GM12873 (cell line): ENCODE measurements around the gene GFRA1.

ENCODE experiments used
- TF ChIP-seq, protein P1 (sequence below): IDR thresholded peaks from 2 replicates; pipeline ENCODE4 v1.5.1; 2012; ENCODE audit warnings: low read depth, mild to moderate bottlenecking, moderate library complexity, low read length, control low read depth; ENCODE audit not compliant: insufficient read depth; ENCODE audit errors: missing control alignments

The GFRA1 gene

DNA sequence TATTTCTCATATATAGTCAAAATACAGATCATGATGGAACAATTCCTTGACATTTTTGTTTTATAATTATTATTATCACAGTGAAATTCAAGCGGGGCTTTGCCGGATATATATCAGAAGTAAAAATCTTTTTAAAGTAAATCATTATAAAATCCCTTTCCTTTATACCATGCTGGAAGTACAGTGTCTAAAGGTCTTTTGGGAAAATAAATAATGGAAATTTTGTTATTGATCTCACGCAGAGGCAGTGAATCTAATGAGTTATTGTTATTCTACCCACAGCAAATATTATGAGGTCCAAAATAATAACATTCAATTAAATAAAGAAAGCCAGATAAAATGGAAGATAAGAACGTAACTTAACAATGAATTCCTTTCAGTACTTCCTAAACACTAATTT, 33.8 kb downstream of the GFRA1 start:
- TF ChIP-seq, protein P1, sequence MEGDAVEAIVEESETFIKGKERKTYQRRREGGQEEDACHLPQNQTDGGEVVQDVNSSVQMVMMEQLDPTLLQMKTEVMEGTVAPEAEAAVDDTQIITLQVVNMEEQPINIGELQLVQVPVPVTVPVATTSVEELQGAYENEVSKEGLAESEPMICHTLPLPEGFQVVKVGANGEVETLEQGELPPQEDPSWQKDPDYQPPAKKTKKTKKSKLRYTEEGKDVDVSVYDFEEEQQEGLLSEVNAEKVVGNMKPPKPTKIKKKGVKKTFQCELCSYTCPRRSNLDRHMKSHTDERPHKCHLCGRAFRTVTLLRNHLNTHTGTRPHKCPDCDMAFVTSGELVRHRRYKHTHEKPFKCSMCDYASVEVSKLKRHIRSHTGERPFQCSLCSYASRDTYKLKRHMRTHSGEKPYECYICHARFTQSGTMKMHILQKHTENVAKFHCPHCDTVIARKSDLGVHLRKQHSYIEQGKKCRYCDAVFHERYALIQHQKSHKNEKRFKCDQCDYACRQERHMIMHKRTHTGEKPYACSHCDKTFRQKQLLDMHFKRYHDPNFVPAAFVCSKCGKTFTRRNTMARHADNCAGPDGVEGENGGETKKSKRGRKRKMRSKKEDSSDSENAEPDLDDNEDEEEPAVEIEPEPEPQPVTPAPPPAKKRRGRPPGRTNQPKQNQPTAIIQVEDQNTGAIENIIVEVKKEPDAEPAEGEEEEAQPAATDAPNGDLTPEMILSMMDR, result no peak

DNA sequence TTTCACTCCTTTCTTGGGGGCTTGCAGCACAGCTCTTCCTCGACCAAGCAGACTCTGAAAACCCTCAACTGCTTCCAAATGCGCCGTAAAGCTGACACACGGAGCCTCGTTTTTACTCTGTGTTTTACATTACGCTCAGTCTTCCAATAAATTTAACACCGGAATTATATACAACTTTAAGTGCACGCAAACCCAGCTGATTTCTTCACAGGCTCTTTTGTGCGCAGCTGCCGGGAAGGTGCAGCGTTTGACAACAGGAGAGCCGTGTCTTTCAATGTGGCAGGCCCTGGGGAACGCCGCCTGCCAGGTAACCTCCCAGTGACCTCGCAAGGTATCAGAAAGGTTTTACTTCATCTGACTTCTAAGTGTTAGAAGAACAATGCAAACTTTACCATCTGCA, 35.0 kb downstream of the GFRA1 start:
- TF ChIP-seq, protein P1, result no peak

DNA sequence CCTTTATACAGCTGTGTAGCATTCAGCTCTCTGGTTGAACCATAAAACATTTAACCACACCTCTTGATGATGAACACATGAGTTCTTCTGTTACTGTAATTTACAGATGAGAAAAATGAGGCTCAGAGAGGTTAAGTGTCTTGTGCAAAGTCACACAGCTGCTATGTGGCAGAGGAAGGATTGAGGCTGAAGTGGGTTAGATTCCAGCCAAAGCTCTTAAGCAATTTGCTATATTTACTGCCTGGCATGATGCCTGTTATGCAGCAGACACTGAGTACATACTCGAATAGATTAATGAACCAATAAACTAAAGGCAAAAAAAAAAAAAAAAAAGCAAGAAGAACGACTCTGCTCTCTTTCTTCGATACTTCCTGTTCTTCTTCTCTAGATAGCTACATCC, 35.7 kb downstream of the GFRA1 start:
- TF ChIP-seq, protein P1, result no peak

DNA sequence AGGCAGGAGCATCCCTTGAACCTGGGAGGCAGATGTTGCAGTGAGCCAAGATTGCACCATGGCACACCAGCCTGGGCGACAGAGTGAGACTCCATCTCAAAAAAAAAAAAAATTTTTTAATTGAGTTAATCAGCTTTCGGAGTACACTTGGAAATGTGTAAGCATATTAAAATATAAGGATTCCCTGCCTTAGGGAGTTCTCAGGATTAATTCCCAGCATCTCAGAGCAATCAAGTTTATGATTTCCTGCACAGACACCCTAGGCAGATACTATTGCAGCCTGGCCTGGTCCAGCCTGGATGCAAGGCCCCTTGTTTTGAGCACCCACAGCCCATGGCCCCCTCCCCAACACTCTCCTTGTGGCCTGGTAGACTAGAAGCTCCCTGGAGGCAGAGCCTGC, 39.8 kb downstream of the GFRA1 start:
- TF ChIP-seq, protein P1, result no peak

DNA sequence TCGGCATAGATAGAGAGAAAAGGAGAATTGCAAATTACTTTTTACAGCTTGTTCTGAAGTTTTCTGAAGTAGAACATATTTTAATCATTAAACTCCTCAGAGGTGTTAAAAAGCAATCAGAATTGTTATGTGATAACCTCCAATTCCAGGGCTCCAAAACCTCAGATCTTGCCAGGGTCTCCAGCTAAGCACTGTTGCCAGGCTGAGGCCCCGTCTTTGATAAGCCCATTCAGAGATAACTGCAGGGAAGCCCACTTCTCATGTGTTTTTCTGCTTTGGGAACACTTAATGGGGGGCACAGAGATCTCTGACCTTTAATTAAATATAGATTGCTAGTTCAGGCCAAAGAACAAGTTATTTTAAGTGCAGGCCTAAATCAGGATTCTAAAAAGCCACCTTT, 40.4 kb downstream of the GFRA1 start:
- TF ChIP-seq, protein P1, result no peak

DNA sequence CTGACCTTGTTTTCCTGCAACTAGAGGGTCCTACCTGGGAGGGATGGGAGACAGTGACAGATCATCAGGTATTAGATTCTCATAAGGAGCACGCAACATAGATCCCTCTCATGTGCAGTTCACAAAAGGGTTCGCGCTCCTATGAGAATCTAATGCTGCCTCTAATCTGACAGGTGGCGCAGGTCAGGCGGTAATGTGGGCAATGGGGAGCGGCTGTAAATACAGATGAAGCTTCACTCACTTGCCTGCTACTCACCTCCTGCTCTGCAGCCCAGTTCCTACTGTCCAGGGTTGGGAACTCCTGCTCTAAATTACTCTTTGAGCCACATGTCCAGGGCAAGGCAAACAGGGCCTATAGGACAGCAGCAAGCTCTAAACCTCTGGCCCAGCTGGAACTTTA, 46.2 kb downstream of the GFRA1 start:
- TF ChIP-seq, protein P1, result no peak

DNA sequence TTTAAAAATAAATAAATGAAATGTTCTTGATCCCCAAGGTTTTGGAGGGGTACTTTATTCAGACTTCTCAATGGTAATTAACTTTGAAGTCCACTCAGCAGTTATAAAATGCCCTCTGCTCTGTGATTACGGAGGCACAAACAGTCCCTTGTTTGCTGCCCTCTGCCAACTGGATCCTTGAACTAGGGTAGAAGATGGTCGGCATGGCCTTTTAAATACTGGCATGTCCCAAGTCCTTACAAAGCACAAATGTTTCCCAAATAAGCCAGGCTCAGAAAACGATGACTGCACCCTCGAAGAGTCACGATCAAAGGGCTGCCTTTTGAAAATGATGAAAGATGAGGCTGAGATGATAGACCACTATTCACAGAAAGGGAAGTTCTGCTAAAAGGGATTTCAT, 47.0 kb downstream of the GFRA1 start:
- TF ChIP-seq, protein P1, result no peak
